SU-DHL-6 (cell line): ENCODE results near the gene DUSP14.

Experiments used
- H2AFZ ChIP-seq: fragments of 200-600 bp; sonication (generic); 2 replicates; pipeline ENCODE4 v1.6.1; 2014; ENCODE audit warnings: low read depth, mild to moderate bottlenecking, moderate library complexity, mixed read lengths, antibody characterized with exemption, low read length; ENCODE audit not compliant: severe bottlenecking
- H3F3A ChIP-seq: fragments of 200-600 bp; shearing (Covaris generic); 2 replicates; pipeline ENCODE4 v1.6.0; 2016; ENCODE audit warnings: antibody characterized with exemption, mild to moderate bottlenecking; ENCODE audit not compliant: insufficient read depth
- H3K27ac ChIP-seq: fragments of 200-600 bp; sonication (generic); 2 replicates; pipeline ENCODE4 v1.5.1; 2016; ENCODE audit warnings: low read depth, mild to moderate bottlenecking, low read length, moderate library complexity, mixed read lengths
- H3K27me3 ChIP-seq: fragments of 200-600 bp; sonication (generic), shearing (Covaris generic); 2 replicates; pipeline ENCODE4 v1.6.0; 2014; ENCODE audit warnings: mild to moderate bottlenecking, low read length
- H3K36me3 ChIP-seq: fragments of 200-600 bp; sonication (generic); 2 replicates; pipeline ENCODE4 v1.6.1; 2014; ENCODE audit warnings: mild to moderate bottlenecking, low read length, mixed read lengths
- H3K4me2 ChIP-seq: fragments of 300-600, 200-600 bp; shearing (Covaris generic), sonication (generic); 2 replicates; pipeline ENCODE4 v1.6.0; 2014; ENCODE audit warnings: low read length, low read depth, mild to moderate bottlenecking; ENCODE audit not compliant: poor library complexity, severe bottlenecking
- H3K4me3 ChIP-seq: fragments of 200-600 bp; sonication (generic); 2 replicates; pipeline ENCODE4 v1.5.1; 2014; ENCODE audit warnings: antibody characterized with exemption, low read length, mild to moderate bottlenecking, mixed read lengths; ENCODE audit not compliant: insufficient read depth, poor library complexity, severe bottlenecking
- H3K79me2 ChIP-seq: fragments of 200-600 bp; sonication (generic); 2 replicates; pipeline ENCODE4 v1.6.1; 2014; ENCODE audit warnings: mild to moderate bottlenecking, low read length, moderate library complexity; ENCODE audit not compliant: insufficient read depth
- H3K9ac ChIP-seq: fragments of 200-600 bp; sonication (generic); 2 replicates; pipeline ENCODE4 v1.7.0; 2014; ENCODE audit warnings: mild to moderate bottlenecking, low read length
- H3K9me2 ChIP-seq: fragments of 200-600 bp; sonication (generic); replicated peaks from 2 replicates; pipeline ENCODE4 v1.6.1; 2014; ENCODE audit warnings: low read length; ENCODE audit not compliant: insufficient read depth
- H3K9me3 ChIP-seq: fragments of 200-600 bp; sonication (generic); 2 replicates; pipeline ENCODE4 v1.6.1; 2014; ENCODE audit warnings: low read length, mixed read lengths; ENCODE audit not compliant: insufficient read depth
- H4K20me1 ChIP-seq: fragments of 200-600 bp; sonication (generic); 2 replicates; pipeline ENCODE4 v1.6.1; 2014; ENCODE audit warnings: low read depth, mild to moderate bottlenecking, antibody characterized with exemption, low read length, moderate library complexity, mixed read lengths
- CTCF ChIP-seq: fragments of 200-600 bp; sonication (generic); IDR thresholded peaks from one replicate; pipeline ENCODE4 v1.5.1; 2017; ENCODE audit warnings: antibody characterized with exemption, mild to moderate bottlenecking, low read length, moderate library complexity; ENCODE audit not compliant: insufficient read depth, poor library complexity, severe bottlenecking
- EZH2phosphoT487 ChIP-seq: fragments of 200-600 bp; sonication (generic), shearing (Covaris generic); conservative IDR thresholded peaks from 2 replicates; pipeline ENCODE4 v1.6.1; 2018; ENCODE audit warnings: mild to moderate bottlenecking, antibody characterized with exemption, low read length, moderate library complexity, mixed read lengths

Gene DUSP14

DNA sequence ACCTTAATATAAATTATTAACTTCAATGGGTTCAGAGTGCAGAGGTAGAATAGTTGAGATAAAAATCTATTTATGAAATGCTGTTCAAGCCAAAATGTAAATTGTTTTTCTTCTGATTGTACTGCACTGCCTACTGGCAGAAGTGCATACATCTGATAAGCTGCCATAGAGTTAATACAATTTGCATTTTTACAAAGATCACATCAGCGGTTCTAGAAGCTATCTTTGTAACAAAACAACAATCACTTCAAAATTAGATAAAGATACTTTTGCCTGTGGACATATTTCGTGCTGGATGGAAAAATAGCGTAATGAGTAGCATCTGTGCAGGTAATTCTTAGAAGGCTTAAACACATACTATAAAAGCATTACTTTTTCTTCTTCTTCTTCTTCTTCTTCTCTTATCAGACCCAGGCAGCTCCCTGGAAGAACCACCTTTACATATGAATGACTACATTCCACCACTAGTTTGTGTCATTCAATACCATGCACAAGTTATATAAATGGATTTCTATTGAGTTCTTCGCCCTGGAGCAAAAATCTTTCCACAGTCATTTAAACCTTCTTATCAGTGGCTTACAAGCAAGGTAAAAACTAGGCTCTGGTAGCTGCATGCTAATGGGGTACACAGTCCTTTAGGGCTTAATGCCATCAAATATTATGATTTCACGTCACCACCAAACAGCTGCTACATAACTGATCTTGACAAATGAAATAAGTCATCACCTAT lies 72.5 kb downstream of the DUSP14 start:
- no peak for TF ChIP-seq EZH2phosphoT487
- no peak for TF ChIP-seq CTCF
- no peak overlapping the region for H3K27ac ChIP-seq
- no peak overlapping the region for H2AFZ ChIP-seq
- H3K4me2 ChIP-seq, result no peak overlapping the region
- no peaks in the 10 kb centered on the region for H3K9me3 ChIP-seq
- no peaks in the 10 kb centered on the region for H4K20me1 ChIP-seq
- no peak overlapping the region for H3K4me3 ChIP-seq
- H3K9me2 ChIP-seq, result no peaks in the 10 kb centered on the region
- H3K9ac ChIP-seq, result no peak overlapping the region
- H3K79me2 ChIP-seq, result no peaks in the 10 kb centered on the region; the same call in 1 of the 2 replicates
- H3F3A ChIP-seq, result no peaks in the 10 kb centered on the region; the same call in 1 of the 2 replicates
- H3K36me3 ChIP-seq, result peaks cover 38% of the 10 kb centered on the region
- no peaks in the 10 kb centered on the region for H3K27me3 ChIP-seq
